Stimulated activated memory B cell treated with anti-CD40 and anti-IgM and Interleukin-4, amounts not matched to agents 10 μg/mL and 1 μg/mL and 100 μg/mL, for 72 hours (primary cell): Measurements from ENCODE around the gene AP2B1.
A peak's percentile ranks its signal among the peaks of the same experiment; 100 is the strongest.

Experiments used
- ATAC-seq: fragments of 150-1000 bp; cut with Tn5 transposase; 2 replicates; pipeline ENCODE4 v1.10.0; 2021
- H3K27ac Mint-ChIP-seq: one replicate; pipeline ENCODE4 v1.8.0; 2022; ENCODE audit warnings: mild to moderate bottlenecking, mixed read lengths
- H3K27me3 Mint-ChIP-seq: one replicate; pipeline ENCODE4 v1.8.0; 2022; ENCODE audit warnings: mixed read lengths
- H3K36me3 Mint-ChIP-seq: one replicate; pipeline ENCODE4 v1.8.0; 2022; ENCODE audit warnings: mixed read lengths
- H3K4me1 Mint-ChIP-seq: one replicate; pipeline ENCODE4 v1.8.0; 2022; ENCODE audit warnings: mixed read lengths
- H3K4me3 Mint-ChIP-seq: one replicate; pipeline ENCODE4 v1.8.0; 2022; ENCODE audit warnings: mild to moderate bottlenecking, moderate library complexity, mixed read lengths
- H3K9me3 Mint-ChIP-seq: one replicate; pipeline ENCODE4 v1.8.0; 2022; ENCODE audit warnings: mixed read lengths

The AP2B1 gene

GRCh38 chr17:35731917-35732805, 145.0 kb downstream of the AP2B1 start:
- H3K27me3 Mint-ChIP-seq, result peaks cover 9% of the 10 kb centered on the region
- ATAC-seq, result no peak
- no peak overlapping the region for H3K27ac Mint-ChIP-seq
- no peak overlapping the region for H3K4me3 Mint-ChIP-seq
- peaks cover 11% of the 10 kb centered on the region for H3K4me1 Mint-ChIP-seq
- peaks cover 14% of the 10 kb centered on the region for H3K36me3 Mint-ChIP-seq
- H3K9me3 Mint-ChIP-seq, result no peaks in the 10 kb centered on the region

- no peak for ATAC-seq
- Mint-ChIP-seq H3K4me1 (peaks cover 11% of the 10 kb centered on the region), H3K4me3 (no peak overlapping the region), H3K9me3 (no peaks in the 10 kb centered on the region), H3K27me3 (peaks cover 9% of the 10 kb centered on the region), H3K27ac (no peak overlapping the region), H3K36me3 (peaks cover 10% of the 10 kb centered on the region)
Measured at GRCh38 chr17:35732806-35733136, 145.6 kb downstream of the AP2B1 start.

- Mint-ChIP-seq H3K4me3 (no peak overlapping the region), H3K36me3 (peaks cover 4% of the 10 kb centered on the region), H3K4me1 (peaks cover 11% of the 10 kb centered on the region), H3K27me3 (peaks cover 9% of the 10 kb centered on the region), H3K27ac (no peak overlapping the region), H3K9me3 (no peaks in the 10 kb centered on the region)
- ATAC-seq, result no peak
Measured at GRCh38 chr17:35733366-35733765, 146.2 kb downstream of the AP2B1 start.

GRCh38 chr17:35734396-35734795, 147.3 kb downstream of the AP2B1 start:
- Mint-ChIP-seq H3K9me3 (no peaks in the 10 kb centered on the region), H3K4me1 (peaks cover 11% of the 10 kb centered on the region), H3K36me3 (no peaks in the 10 kb centered on the region), H3K27me3 (peaks cover 12% of the 10 kb centered on the region), H3K27ac (no peak overlapping the region), H3K4me3 (no peak overlapping the region)
- ATAC-seq, result no peak

GRCh38 chr17:35735036-35735805, 148.1 kb downstream of the AP2B1 start:
- Mint-ChIP-seq H3K36me3 (no peaks in the 10 kb centered on the region), H3K4me1 (peaks cover 11% of the 10 kb centered on the region), H3K27ac (no peak overlapping the region), H3K9me3 (no peaks in the 10 kb centered on the region), H3K27me3 (peaks cover 20% of the 10 kb centered on the region), H3K4me3 (no peak overlapping the region)
- ATAC-seq, result no peak

GRCh38 chr17:35736236-35736635, 149.1 kb downstream of the AP2B1 start:
- Mint-ChIP-seq H3K9me3 (no peaks in the 10 kb centered on the region), H3K4me3 (no peak overlapping the region), H3K27ac (no peak overlapping the region), H3K27me3 (peaks cover 24% of the 10 kb centered on the region), H3K36me3 (no peaks in the 10 kb centered on the region), H3K4me1 (peaks cover 2% of the 10 kb centered on the region)
- no peak for ATAC-seq

- H3K4me1 Mint-ChIP-seq, result peaks cover 10% of the 10 kb centered on the region
- H3K9me3 Mint-ChIP-seq, result no peaks in the 10 kb centered on the region
- no peak overlapping the region for H3K27ac Mint-ChIP-seq
- H3K4me3 Mint-ChIP-seq, result no peak overlapping the region
- no peak for ATAC-seq
- peaks cover 45% of the 10 kb centered on the region for H3K27me3 Mint-ChIP-seq
- no peaks in the 10 kb centered on the region for H3K36me3 Mint-ChIP-seq
Measured at GRCh38 chr17:35738519-35739133, 151.5 kb downstream of the AP2B1 start.

GRCh38 chr17:35740216-35740615, 153.1 kb downstream of the AP2B1 start:
- H3K27ac Mint-ChIP-seq, result no peak overlapping the region
- peaks cover 58% of the 10 kb centered on the region for H3K27me3 Mint-ChIP-seq
- no peak overlapping the region for H3K4me3 Mint-ChIP-seq
- no peaks in the 10 kb centered on the region for H3K36me3 Mint-ChIP-seq
- H3K4me1 Mint-ChIP-seq, result peaks cover 10% of the 10 kb centered on the region
- no peak for ATAC-seq
- no peaks in the 10 kb centered on the region for H3K9me3 Mint-ChIP-seq

GRCh38 chr17:35740997-35741931, 154.1 kb downstream of the AP2B1 start:
- ATAC-seq, result peak; percentile 2
- Mint-ChIP-seq H3K4me1 (peaks cover 10% of the 10 kb centered on the region), H3K27ac (no peak overlapping the region), H3K27me3 (peaks cover 58% of the 10 kb centered on the region), H3K4me3 (no peak overlapping the region), H3K36me3 (no peaks in the 10 kb centered on the region), H3K9me3 (no peaks in the 10 kb centered on the region)

- Mint-ChIP-seq H3K4me1 (peaks cover 15% of the 10 kb centered on the region), H3K4me3 (no peak overlapping the region), H3K36me3 (no peaks in the 10 kb centered on the region), H3K27me3 (peaks cover 67% of the 10 kb centered on the region), H3K9me3 (no peaks in the 10 kb centered on the region), H3K27ac (no peak overlapping the region)
- ATAC-seq, result no peak
Measured at GRCh38 chr17:35742496-35742895, 155.4 kb downstream of the AP2B1 start.

GRCh38 chr17:35742896-35743477, 155.9 kb downstream of the AP2B1 start:
- no peaks in the 10 kb centered on the region for H3K9me3 Mint-ChIP-seq
- no peak overlapping the region for H3K4me3 Mint-ChIP-seq
- peaks cover 17% of the 10 kb centered on the region for H3K4me1 Mint-ChIP-seq
- peaks cover 72% of the 10 kb centered on the region for H3K27me3 Mint-ChIP-seq
- no peak overlapping the region for H3K27ac Mint-ChIP-seq
- no peaks in the 10 kb centered on the region for H3K36me3 Mint-ChIP-seq
- no peak for ATAC-seq

GRCh38 chr17:35743626-35744328, 156.7 kb downstream of the AP2B1 start:
- H3K4me1 Mint-ChIP-seq, result peaks cover 17% of the 10 kb centered on the region
- no peak overlapping the region for H3K4me3 Mint-ChIP-seq
- ATAC-seq, result no peak
- no peak overlapping the region for H3K27ac Mint-ChIP-seq
- H3K27me3 Mint-ChIP-seq, result peaks cover 79% of the 10 kb centered on the region
- H3K9me3 Mint-ChIP-seq, result no peaks in the 10 kb centered on the region
- no peaks in the 10 kb centered on the region for H3K36me3 Mint-ChIP-seq

GRCh38 chr17:35744830-35745229, 157.7 kb downstream of the AP2B1 start:
- Mint-ChIP-seq H3K4me1 (peaks cover 28% of the 10 kb centered on the region), H3K27ac (no peak overlapping the region), H3K4me3 (no peak overlapping the region), H3K36me3 (no peaks in the 10 kb centered on the region), H3K9me3 (no peaks in the 10 kb centered on the region), H3K27me3 (peaks cover 83% of the 10 kb centered on the region)
- no peak for ATAC-seq

- no peaks in the 10 kb centered on the region for H3K36me3 Mint-ChIP-seq
- no peak overlapping the region for H3K4me3 Mint-ChIP-seq
- ATAC-seq, result no peak
- H3K9me3 Mint-ChIP-seq, result no peaks in the 10 kb centered on the region
- H3K4me1 Mint-ChIP-seq, result peaks cover 32% of the 10 kb centered on the region
- H3K27ac Mint-ChIP-seq, result no peak overlapping the region
- peaks cover 83% of the 10 kb centered on the region for H3K27me3 Mint-ChIP-seq
Measured at GRCh38 chr17:35745246-35745645, 158.1 kb downstream of the AP2B1 start.
